ENCODE results near the gene SEH1L.
"Not testable (repeated sequence)": the region's sequence is repeated elsewhere in the genome, so short reads cannot be mapped to it uniquely, and the experiment has no call there.

The SEH1L gene

DNA sequence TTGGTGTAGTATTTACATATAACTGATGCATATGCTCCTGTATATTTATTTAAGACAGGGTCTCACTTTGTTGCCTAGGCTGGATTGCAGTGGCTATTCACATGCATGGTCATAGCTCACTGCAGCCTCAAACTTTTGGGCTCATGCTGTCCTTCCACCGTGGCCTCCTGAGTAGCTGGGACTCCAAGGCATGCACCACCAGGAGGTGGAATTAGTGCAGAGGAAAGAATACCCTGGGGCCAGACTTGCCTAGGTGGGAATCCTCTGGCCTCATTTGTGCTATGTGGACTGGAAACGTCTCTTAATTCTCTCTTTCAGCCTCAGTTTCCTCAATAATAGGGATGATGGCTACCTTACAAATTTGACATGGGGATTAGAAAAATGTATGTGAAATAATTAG is 45.6 kb downstream of the SEH1L start:
- in situ Hi-C loops (cut with HindIII; ENCODE audit: low sequenced_read_pairs) = no loop called here

DNA sequence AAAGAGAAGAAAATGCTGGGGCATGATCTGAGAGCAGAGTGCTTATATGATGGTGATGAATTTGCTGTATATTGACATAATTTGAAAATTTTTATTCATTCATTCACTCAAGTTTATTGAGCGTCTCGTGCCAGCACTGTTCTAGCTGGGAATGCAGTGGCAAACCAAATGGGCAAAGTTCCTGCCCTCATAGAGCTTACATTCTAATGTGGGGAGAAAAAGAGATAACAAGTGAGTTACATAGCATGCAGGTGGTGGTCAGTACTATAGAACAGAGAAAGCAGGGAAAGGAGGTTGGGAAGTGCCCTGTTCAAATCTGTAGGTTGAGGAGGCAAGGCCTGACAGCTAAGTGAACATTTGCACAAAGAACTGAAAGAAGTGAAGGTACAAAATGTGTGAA is 47.6 kb downstream of the SEH1L start:
- in situ Hi-C loops (cut with HindIII; ENCODE audit: low sequenced_read_pairs) = no loop called here

DNA sequence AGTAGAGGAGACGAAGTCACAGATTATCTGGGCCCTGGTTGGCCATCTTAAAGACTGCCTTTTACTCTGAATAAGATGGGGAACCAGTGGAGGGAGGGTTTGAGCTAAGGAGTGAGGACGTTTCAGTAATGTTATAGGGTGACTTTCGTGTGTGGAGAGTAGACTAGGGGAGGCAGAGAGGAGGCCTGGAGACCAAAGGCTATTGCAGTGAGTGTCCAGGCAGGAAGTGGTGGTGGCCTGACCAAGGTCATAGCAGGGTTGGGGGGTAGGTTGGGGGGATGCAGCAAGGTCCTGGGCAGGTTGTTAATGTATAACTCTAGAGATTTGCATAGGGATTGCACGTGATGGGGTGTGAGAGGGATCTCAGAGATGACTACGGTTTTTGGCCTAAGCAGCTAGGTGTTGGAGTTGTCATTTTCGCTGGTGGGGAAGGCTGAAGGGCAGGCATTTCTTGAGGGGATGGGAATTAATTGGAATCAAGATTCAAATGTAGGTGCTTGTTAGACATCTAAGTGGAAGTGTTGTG is 48.2 kb downstream of the SEH1L start:
- in situ Hi-C loops (cut with HindIII; ENCODE audit: low sequenced_read_pairs) = no loop called here

GRCh38 chr18:12996661-12997292 is 49.0 kb downstream of the SEH1L start:
- in situ Hi-C loops (cut with HindIII; ENCODE audit: low sequenced_read_pairs) = no loop called here

GRCh38 chr18:12997330-12997729 is 49.5 kb downstream of the SEH1L start:
- in situ Hi-C loops (cut with HindIII; ENCODE audit: low sequenced_read_pairs) = not testable (repeated sequence)

GRCh38 chr18:12998332-12999060 is 50.7 kb downstream of the SEH1L start:
- in situ Hi-C loops (cut with HindIII; ENCODE audit: low sequenced_read_pairs) = no loop called here

- in situ Hi-C loops (cut with HindIII; ENCODE audit: low sequenced_read_pairs) = no loop called here
These were observed 55.7 kb downstream of the SEH1L start for GRCh38 chr18:13003466-13003896.

DNA sequence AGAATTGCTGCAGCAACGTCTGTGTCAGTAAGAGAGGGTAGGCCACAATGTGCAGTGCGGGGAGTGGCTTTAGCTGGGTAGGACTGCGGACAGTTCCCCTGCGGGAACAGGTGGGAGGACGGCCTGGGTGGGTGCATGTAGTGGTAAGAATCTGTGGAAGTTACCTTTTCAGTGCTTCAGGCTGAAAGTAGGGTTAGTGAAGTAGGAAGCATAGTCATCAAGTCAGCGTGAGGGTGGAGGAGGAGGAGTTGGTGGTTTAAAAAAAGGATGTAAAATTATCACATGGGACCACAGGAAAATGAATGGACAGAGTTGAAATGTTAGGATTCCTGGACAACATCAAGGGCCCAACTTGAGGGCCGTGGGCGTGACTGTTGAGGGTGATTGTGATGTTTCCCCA is 56.6 kb downstream of the SEH1L start:
- in situ Hi-C loops (cut with HindIII; ENCODE audit: low sequenced_read_pairs) = no loop called here

DNA sequence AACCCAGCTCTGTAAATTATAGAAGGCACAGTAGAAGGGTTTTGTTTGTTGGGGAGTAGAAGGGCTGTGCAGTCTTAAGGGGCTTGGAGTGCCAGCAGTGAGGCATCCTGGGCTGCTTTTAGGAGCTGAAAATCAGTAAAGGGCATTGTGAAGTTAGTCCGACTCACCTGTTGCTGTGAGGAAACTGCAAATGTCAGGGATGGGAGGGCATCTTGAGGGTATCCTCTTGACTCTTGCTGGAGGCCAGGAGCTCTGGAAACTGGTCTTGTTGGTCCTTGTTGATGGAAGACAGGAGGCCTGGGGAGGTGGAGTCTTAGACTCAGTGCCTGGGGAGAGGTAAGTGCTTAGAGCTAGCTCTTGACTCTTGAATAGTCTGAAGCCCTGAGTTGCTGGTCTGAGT is 57.5 kb downstream of the SEH1L start:
- in situ Hi-C loops (cut with HindIII; ENCODE audit: low sequenced_read_pairs) = no loop called here

GRCh38 chr18:13006531-13007247 is 58.9 kb downstream of the SEH1L start:
- in situ Hi-C loops (cut with HindIII; ENCODE audit: low sequenced_read_pairs) = no loop called here

- in situ Hi-C loops (cut with HindIII; ENCODE audit: low sequenced_read_pairs) = no loop called here
These were observed 59.4 kb downstream of the SEH1L start for GRCh38 chr18:13007248-13007560.

- in situ Hi-C loops (cut with HindIII; ENCODE audit: low sequenced_read_pairs) = no loop called here
These were observed 63.9 kb downstream of the SEH1L start for GRCh38 chr18:13011719-13012118.

DNA sequence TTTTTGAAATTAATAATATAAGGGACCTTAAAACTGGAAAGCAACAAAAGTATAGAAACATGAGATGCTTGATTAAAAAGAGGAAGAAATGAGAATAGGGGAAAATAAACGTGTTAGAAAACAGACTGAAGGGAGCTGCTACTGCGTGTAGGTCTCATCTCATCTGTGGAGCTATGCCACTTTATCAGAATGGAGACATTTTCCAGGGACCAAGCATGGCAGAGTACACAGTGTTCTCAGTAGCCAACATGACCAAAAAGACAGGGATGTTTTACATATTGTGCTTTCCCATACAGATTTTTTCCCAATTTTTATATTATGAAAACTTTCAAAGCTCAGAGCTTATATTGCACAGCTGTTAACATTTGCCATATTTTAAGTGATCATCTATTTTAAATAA is 66.4 kb downstream of the SEH1L start:
- in situ Hi-C loops (cut with HindIII; ENCODE audit: low sequenced_read_pairs) = no loop called here

DNA sequence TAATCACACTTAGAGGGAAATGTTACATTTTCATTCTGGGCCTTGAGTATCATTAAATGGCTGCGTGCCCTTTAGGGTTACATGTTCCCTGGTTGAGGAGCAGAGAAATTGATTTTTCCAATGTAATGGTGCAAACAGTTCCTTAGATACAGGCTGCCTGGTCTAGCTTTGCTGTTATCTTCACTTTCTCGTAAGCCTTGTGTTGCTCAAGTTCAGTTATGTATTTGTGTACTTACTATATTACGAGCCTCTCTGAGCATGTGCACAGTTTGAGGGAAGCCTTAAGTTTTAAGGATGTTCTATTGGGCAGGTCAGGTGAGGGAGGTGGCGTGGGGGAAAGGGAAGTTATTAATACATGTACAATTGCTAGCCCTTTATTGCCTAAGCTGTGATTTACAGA is 67.0 kb downstream of the SEH1L start:
- in situ Hi-C loops (cut with HindIII; ENCODE audit: low sequenced_read_pairs) = no loop called here

GRCh38 chr18:13017247-13017875 is 69.5 kb downstream of the SEH1L start:
- in situ Hi-C loops (cut with HindIII; ENCODE audit: low sequenced_read_pairs) = no loop called here

DNA sequence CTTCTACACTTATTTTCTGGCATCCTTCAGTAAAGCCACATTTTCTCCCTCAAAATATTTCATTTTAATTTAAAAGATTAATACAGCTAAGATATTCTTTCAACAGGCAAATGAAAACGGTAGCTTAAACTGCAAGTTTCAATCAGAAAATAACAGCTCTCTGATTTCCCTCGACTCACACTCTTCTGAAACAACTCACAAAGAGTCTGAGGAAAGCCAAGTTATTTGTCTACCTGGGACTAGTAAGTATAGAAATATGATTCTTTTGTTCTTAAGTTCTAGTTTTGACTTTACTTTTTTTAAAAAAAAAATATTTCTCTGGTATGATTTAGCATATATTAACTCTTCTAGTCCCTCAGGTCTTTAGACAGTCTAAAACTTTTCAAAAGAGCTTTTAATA is 70.6 kb downstream of the SEH1L start:
- in situ Hi-C loops (cut with HindIII; ENCODE audit: low sequenced_read_pairs) = no loop called here

GRCh38 chr18:13019301-13019700 is 71.5 kb downstream of the SEH1L start:
- in situ Hi-C loops (cut with HindIII; ENCODE audit: low sequenced_read_pairs) = no loop called here

DNA sequence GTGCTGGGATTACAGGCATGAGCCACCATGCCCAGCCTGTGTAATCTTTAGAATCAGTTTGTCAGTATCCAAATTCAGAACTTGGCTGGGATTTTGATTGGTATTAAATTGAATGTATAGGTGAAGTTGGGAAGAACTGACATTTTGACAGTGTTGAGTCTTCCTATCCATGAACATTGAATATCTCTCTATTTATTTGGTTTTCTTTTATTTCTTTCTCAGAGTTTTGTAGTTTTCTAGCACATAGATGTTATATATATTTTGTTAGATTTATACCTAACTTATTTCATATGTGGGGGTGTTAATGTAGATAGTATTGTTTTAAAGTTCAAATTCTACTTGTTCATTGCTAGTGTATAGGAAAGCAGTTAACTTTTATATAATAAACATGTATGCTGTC is 74.8 kb downstream of the SEH1L start:
- in situ Hi-C loops (cut with HindIII; ENCODE audit: low sequenced_read_pairs) = no loop called here

GRCh38 chr18:13025233-13025632 is 77.4 kb downstream of the SEH1L start:
- in situ Hi-C loops (cut with HindIII; ENCODE audit: low sequenced_read_pairs) = no loop called here

DNA sequence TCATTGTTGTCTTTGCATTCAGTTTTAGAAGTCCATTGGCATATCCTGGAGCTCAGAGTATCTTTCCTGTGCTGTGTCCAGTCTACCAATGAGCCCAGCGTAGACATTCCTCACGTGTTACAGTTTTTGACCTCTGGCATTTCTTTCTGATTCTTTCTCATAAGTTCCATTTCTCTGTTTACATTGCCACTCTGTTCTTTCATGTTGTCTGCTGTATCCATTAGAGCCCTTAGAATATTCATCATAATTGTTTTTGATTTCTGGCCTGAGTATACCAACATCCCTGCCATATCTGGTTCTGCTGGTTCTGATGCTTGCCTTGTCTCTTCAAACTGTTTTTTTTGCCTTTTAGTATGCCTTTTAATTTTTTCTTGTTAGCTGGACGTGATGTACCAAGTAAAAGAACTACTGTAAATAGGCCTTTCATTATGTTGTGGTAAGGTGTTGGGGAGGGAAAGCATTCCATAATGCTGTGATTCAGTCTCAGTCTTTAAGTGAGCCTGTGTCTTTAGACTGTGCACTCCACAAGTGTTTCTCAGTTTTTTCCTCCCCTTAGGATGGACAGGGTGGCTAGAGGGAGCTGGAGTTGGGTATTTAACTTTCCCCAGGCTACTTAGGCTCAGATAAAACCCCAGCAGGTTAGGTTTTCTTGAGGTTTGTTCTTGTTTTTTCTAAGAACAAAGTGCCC is 78.9 kb downstream of the SEH1L start:
- in situ Hi-C loops (cut with HindIII; ENCODE audit: low sequenced_read_pairs) = no loop called here

- in situ Hi-C loops (cut with HindIII; ENCODE audit: low sequenced_read_pairs) = no loop called here
These were observed 81.1 kb downstream of the SEH1L start for GRCh38 chr18:13028869-13029268.
